Tibial artery (tissue), 4 donors: ENCODE measurements around the gene PNKP.
A peak's percentile ranks its signal among the peaks of the same experiment; 100 is the strongest.

Source experiments
- DNase-seq, 2 donors: peaks; one replicate each; pipeline ENCODE4 v3.0.0-alpha.2; 2019
- H3K27ac ChIP-seq, 2 donors: fragments of 200-600 bp; sonication (generic) in 1 of 2; 1 replicate in 1 of 2; 2 replicates in 1 of 2; pipeline ENCODE4 v1.5.1; 2018 to 2019; ENCODE audit warnings: mild to moderate bottlenecking in 1 of 2
- H3K27me3 ChIP-seq, 2 donors: fragments of 200-600 bp; sonication (generic) in 1 of 2; one replicate each; pipeline versions ENCODE4 v1.5.1 to v1.6.0; 2016 to 2019
- H3K36me3 ChIP-seq, 3 donors: fragments of 200-600 bp; sonication (generic) in 2 of 3; one replicate each; pipeline ENCODE4 v1.5.1; 2016 to 2019; ENCODE audit warnings: mild to moderate bottlenecking in 2 of 3
- H3K4me1 ChIP-seq, 4 donors: fragments of 200-600 bp; sonication (generic) in 2 of 4; 1 replicate in 3 of 4; 2 replicates in 1 of 4; pipeline ENCODE4 v1.5.1; 2016 to 2019
- H3K4me3 ChIP-seq, 2 donors: fragments of 200-600 bp; sonication (generic) in 1 of 2; 1 replicate in 1 of 2; 2 replicates in 1 of 2; pipeline ENCODE4 v1.5.1; 2018 to 2019; ENCODE audit warnings: mild to moderate bottlenecking in 2 of 2
- H3K9me3 ChIP-seq, 3 donors: fragments of 200-600 bp; sonication (generic) in 1 of 3; one replicate each; pipeline ENCODE4 v1.5.1; 2016 to 2019
- CTCF ChIP-seq, 2 experiments: fragments of 200-600 bp in 1 of 2; fragments of 450-650 bp in 1 of 2; IDR thresholded peaks; one replicate each; pipeline ENCODE4 v1.5.1; 2017 to 2019; ENCODE audit warnings: antibody characterized with exemption in 2 of 2, mild to moderate bottlenecking in 1 of 2, moderate library complexity in 1 of 2
- intact Hi-C: fragments of 100-400 bp; cut with DNase I; formaldehyde crosslinking; loops from one replicate; pipeline ENCODE4 v1.15.0; 2023; ENCODE audit warnings: low total_unique reads

Gene PNKP

GRCh38 chr19:49891393-49891792, 24.0 kb upstream of the PNKP start:
- Histone ChIP-seq H3K27me3 (peaks cover 0 to 33% of the 10 kb centered on the region in 2 donors), H3K4me1 (peaks cover 0 to 15% (median 11%) of the 10 kb centered on the region in 4 donors), H3K36me3 (peaks cover 0 to 29% (median 20%) of the 10 kb centered on the region in 3 donors), H3K27ac (no peak overlapping the region), H3K4me3 (no peak overlapping the region), H3K9me3 (no peaks in the 10 kb centered on the region)
- no peak for TF ChIP-seq CTCF (IDR thresholded peaks at IDR 0.05)
- no peak for DNase-seq
- intact Hi-C loops: no loop called here

GRCh38 chr19:49890349-49891311, 23.3 kb upstream of the PNKP start:
- peaks cover 0 to 15% (median 11%) of the 10 kb centered on the region in 4 donors for H3K4me1 ChIP-seq
- H3K4me3 ChIP-seq: peak overlapping the region; percentile 11 to 22
- DNase-seq: no peak

GRCh38 chr19:49889687-49890348, 22.4 kb upstream of the PNKP start:
- H3K4me1 ChIP-seq: peaks cover 0 to 15% (median 11%) of the 10 kb centered on the region in 4 donors
- peaks cover 4 to 44% (median 24%) of the 10 kb centered on the region in 3 donors for H3K36me3 ChIP-seq
- DNase-seq: peak; percentile 69 to 80
- intact Hi-C loops: no loop called here
- peak; percentile 63 to 66 for TF ChIP-seq CTCF (IDR thresholded peaks at IDR 0.05)
- peak overlapping the region; percentile 11 to 22 for H3K4me3 ChIP-seq
- H3K27me3 ChIP-seq: peaks cover 0 to 33% of the 10 kb centered on the region in 2 donors
- H3K9me3 ChIP-seq: no peaks in the 10 kb centered on the region
- no peak overlapping the region for H3K27ac ChIP-seq

More at GRCh38 chr19:49890349-49891311, 23.3 kb upstream of the PNKP start:
- Histone ChIP-seq H3K27ac (no peak overlapping the region), H3K36me3 (peaks cover 0 to 36% (median 20%) of the 10 kb centered on the region in 3 donors), H3K9me3 (no peaks in the 10 kb centered on the region), H3K27me3 (peaks cover 0 to 33% of the 10 kb centered on the region in 2 donors)
- no peak for TF ChIP-seq CTCF (IDR thresholded peaks at IDR 0.05)
- intact Hi-C loops: no loop called here

GRCh38 chr19:49889038-49889686, 21.8 kb upstream of the PNKP start:
- no peak for TF ChIP-seq CTCF (IDR thresholded peaks at IDR 0.05)
- H3K27me3 ChIP-seq: peaks cover 0 to 33% of the 10 kb centered on the region in 2 donors
- peaks cover 0 to 15% (median 11%) of the 10 kb centered on the region in 4 donors for H3K4me1 ChIP-seq
- H3K9me3 ChIP-seq: no peaks in the 10 kb centered on the region
- no peak overlapping the region for H3K27ac ChIP-seq
- no peak overlapping the region for H3K4me3 ChIP-seq
- H3K36me3 ChIP-seq: peaks cover 11 to 51% (median 30%) of the 10 kb centered on the region in 3 donors
- intact Hi-C loops: no loop called here
- DNase-seq: no peak

- Histone ChIP-seq H3K36me3 (peaks cover 18 to 58% (median 37%) of the 10 kb centered on the region in 3 donors), H3K27me3 (peaks cover 0 to 33% of the 10 kb centered on the region in 2 donors), H3K27ac (no peak overlapping the region), H3K9me3 (no peaks in the 10 kb centered on the region), H3K4me3 (no peak overlapping the region), H3K4me1 (peaks cover 0 to 15% (median 11%) of the 10 kb centered on the region in 4 donors)
- intact Hi-C loops: no loop called here
- TF ChIP-seq CTCF (IDR thresholded peaks at IDR 0.05): no peak
- no peak for DNase-seq
Observed at GRCh38 chr19:49888510-49888824, 21.1 kb upstream of the PNKP start.
